Panc1 (cell line): ENCODE data around the gene DNAJC5G.

Experiments
- CTCF ChIP-seq: fragments of 450-650 bp; IDR thresholded peaks from 2 replicates; pipeline ENCODE4 v1.5.1; 2017; ENCODE audit warnings: mild to moderate bottlenecking
- POLR2AphosphoS5 ChIP-seq: IDR thresholded peaks from 2 replicates; pipeline ENCODE4 v1.6.1; 2012; ENCODE audit warnings: mild to moderate bottlenecking, low read depth, low read length, moderate library complexity
- REST ChIP-seq, 2 experiments: IDR thresholded peaks; 2 replicates each; pipeline ENCODE4 v1.6.1; 2011 to 2012; ENCODE audit warnings: low read depth in 2 of 2, control low read depth in 1 of 2, low read length in 1 of 2, mild to moderate bottlenecking in 1 of 2, moderate library complexity in 1 of 2; ENCODE audit not compliant: insufficient read depth in 1 of 2
- TCF7L2 ChIP-seq: IDR thresholded peaks from 2 replicates; pipeline ENCODE4 v1.6.1; 2011; ENCODE audit warnings: mild to moderate bottlenecking, low read depth, low read length, inconsistent platforms

- no peak for TF ChIP-seq CTCF
- TF ChIP-seq POLR2AphosphoS5: no peak
- no peak for TF ChIP-seq REST (IDR thresholded peaks at IDR 0.05; ENCODE audit: insufficient read depth in 1 of 2, low read depth in 2 of 2, low read length in 1 of 2)
- no peak for TF ChIP-seq TCF7L2
Observed at GRCh38 chr2:27282892-27283291, 7.7 kb downstream of the DNAJC5G start.
